Measurements from ENCODE around the gene CCDC154. TPM values are rescaled to one million over a fixed set of nuclear protein-coding genes. Genes with fewer than 3 reads are reported as not detected.

Gene CCDC154
- total and polyA plus RNA-seq, 10 of the 15 experiments (the other 5 are each of a cell fraction or from before 2014, with no cell fraction given) = 0.06 to 0.26 (median 0.25) TPM; not detected in 7

DNA sequence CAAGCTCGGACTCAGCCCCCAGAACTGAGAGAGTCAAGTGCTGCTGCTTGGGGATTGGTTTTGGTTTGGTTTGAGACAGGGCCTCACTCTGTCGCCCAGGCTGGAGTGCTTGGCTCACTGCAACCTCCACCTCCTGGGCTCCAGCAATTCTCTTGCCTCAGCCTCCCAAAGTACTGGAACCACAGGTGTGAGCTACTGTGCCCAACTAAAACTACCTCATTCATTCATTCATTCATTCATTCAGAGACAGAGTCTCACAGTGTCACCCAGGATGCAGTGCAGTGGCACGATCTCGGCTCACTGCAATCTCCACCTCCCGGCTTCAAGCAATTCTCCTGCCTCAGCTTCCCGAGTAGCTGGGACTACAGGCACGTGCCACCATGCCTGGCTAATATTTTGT, 54.6 kb downstream of the CCDC154 start:
- Histone ChIP-seq H3K27ac (ENCODE audit: control insufficient read depth, insufficient read depth) (no peak overlapping the region), H3K36me3 (ENCODE audit: control insufficient read depth in 2 of 2, insufficient read depth in 2 of 2, low read length in 1 of 2) (peaks cover 0 to under 1% of the 10 kb centered on the region in 2 experiments; a peak in 1 of 4 replicates), H3K4me1 (ENCODE audit: control insufficient read depth, insufficient read depth, low read length) (no peaks in the 10 kb centered on the region), H3K4me3 (no peak overlapping the region), H3K79me2 (ENCODE audit: control insufficient read depth, insufficient read depth, low read length) (no peaks in the 10 kb centered on the region), H3K4me2 (ENCODE audit: control insufficient read depth, insufficient read depth) (no peak overlapping the region), H3K9me3 (replicated peaks; ENCODE audit: control insufficient read depth, insufficient read depth, low read length) (no peaks in the 10 kb centered on the region), H4K20me1 (ENCODE audit: control insufficient read depth, insufficient read depth) (no peaks in the 10 kb centered on the region; the same call in 1 of the 2 replicates), H2AFZ (ENCODE audit: control insufficient read depth, low read depth, low read length) (no peak overlapping the region), H3K27me3 (replicated peaks in 1 of 2; ENCODE audit: control insufficient read depth in 2 of 2, insufficient read depth in 2 of 2, low read length in 1 of 2) (no peaks in the 10 kb centered on the region), H3K9ac (ENCODE audit: control insufficient read depth, insufficient read depth, low read length) (no peak overlapping the region)
- in situ Hi-C loops (cut with MboI) (no loop called here), intact Hi-C loops (cut with micrococcal nuclease; ENCODE audit: unreplicated experiment) (no loop called here)
- no peak for FAIRE-seq
- BruUV-seq (replicated peaks) = no TSS peak
- SMC1A ChIA-PET (ENCODE audit: uncharacterized antibody, unreplicated experiment) = no interaction called here
- DNase-seq (ENCODE audit: low read depth, low spot score) = no peak
- WGBS (ENCODE audit: insufficient coverage, insufficient replicate concordance, low lambda C conversion rate, missing lambda C conversion rate) = 84% methylated on average over 7 of the region's 7 CpGs
- CTCF ChIA-PET = no interaction called here
- TF ChIP-seq, protein P1, sequence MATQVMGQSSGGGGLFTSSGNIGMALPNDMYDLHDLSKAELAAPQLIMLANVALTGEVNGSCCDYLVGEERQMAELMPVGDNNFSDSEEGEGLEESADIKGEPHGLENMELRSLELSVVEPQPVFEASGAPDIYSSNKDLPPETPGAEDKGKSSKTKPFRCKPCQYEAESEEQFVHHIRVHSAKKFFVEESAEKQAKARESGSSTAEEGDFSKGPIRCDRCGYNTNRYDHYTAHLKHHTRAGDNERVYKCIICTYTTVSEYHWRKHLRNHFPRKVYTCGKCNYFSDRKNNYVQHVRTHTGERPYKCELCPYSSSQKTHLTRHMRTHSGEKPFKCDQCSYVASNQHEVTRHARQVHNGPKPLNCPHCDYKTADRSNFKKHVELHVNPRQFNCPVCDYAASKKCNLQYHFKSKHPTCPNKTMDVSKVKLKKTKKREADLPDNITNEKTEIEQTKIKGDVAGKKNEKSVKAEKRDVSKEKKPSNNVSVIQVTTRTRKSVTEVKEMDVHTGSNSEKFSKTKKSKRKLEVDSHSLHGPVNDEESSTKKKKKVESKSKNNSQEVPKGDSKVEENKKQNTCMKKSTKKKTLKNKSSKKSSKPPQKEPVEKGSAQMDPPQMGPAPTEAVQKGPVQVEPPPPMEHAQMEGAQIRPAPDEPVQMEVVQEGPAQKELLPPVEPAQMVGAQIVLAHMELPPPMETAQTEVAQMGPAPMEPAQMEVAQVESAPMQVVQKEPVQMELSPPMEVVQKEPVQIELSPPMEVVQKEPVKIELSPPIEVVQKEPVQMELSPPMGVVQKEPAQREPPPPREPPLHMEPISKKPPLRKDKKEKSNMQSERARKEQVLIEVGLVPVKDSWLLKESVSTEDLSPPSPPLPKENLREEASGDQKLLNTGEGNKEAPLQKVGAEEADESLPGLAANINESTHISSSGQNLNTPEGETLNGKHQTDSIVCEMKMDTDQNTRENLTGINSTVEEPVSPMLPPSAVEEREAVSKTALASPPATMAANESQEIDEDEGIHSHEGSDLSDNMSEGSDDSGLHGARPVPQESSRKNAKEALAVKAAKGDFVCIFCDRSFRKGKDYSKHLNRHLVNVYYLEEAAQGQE (IDR thresholded peaks at IDR 0.05; ENCODE audit: low read depth, low read length) = no peak
- TF ChIP-seq ZNF24 (IDR thresholded peaks at IDR 0.05) = peak; percentile 79
- no peak for ATAC-seq
- RAD21 ChIA-PET (ENCODE audit: unreplicated experiment) = no interaction called here
- POLR2A ChIA-PET = no interaction called here

DNA sequence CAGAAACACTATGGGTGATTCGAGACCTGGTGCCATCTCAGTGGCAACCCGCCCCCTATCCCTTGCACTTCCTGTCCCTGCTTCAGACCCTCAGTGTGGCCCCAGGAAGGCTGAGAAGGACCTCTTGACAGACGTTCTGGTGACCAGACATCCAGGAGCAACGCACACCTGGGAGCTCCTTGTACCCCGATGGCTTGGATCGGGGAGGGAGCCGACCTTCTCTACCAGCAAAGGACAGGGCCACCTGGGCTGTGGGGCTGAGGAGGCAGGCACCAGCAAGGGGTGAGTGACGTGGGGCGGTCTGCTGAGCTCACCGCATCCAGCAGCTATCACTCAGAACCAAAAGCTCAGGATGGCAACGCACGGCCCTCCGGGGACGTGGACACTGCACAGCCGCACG, 57.0 kb downstream of the CCDC154 start:
- DNase-seq (ENCODE audit: low read depth, low spot score) (no peak), ATAC-seq (no peak), FAIRE-seq (no peak)
- in situ Hi-C loops (cut with MboI) (no loop called here), intact Hi-C loops (cut with micrococcal nuclease; ENCODE audit: unreplicated experiment) (no loop called here)
- peaks cover 0 to 2% of the 10 kb centered on the region in 2 experiments; a peak in 2 of 4 replicates for H3K36me3 ChIP-seq (ENCODE audit: control insufficient read depth in 2 of 2, insufficient read depth in 2 of 2, low read length in 1 of 2)
- TF ChIP-seq, protein P2, sequence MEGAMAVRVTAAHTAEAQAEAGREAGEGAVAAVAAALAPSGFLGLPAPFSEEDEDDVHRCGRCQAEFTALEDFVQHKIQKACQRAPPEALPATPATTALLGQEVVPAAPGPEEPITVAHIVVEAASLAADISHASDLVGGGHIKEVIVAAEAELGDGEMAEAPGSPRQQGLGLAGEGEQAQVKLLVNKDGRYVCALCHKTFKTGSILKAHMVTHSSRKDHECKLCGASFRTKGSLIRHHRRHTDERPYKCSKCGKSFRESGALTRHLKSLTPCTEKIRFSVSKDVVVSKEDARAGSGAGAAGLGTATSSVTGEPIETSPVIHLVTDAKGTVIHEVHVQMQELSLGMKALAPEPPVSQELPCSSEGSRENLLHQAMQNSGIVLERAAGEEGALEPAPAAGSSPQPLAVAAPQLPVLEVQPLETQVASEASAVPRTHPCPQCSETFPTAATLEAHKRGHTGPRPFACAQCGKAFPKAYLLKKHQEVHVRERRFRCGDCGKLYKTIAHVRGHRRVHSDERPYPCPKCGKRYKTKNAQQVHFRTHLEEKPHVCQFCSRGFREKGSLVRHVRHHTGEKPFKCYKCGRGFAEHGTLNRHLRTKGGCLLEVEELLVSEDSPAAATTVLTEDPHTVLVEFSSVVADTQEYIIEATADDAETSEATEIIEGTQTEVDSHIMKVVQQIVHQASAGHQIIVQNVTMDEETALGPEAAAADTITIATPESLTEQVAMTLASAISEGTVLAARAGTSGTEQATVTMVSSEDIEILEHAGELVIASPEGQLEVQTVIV (IDR thresholded peaks at IDR 0.05; ENCODE audit: borderline replicate concordance, partially characterized antibody) = no peak
- TF ChIP-seq CREB1 (IDR thresholded peaks at IDR 0.05; ENCODE audit: low read depth) (no peak), NRF1 (conservative IDR thresholded peaks at IDR 0.05; ENCODE audit: low read depth, low read length) (no peak), RAD21 (IDR thresholded peaks at IDR 0.05; ENCODE audit: insufficient read depth, low read depth, low read length) (no peak), MEF2A (IDR thresholded peaks at IDR 0.05; ENCODE audit: insufficient read depth, low read depth, low read length) (no peak), SMARCA5 (IDR thresholded peaks at IDR 0.05) (no peak)
- TF ChIP-seq, protein P3, sequence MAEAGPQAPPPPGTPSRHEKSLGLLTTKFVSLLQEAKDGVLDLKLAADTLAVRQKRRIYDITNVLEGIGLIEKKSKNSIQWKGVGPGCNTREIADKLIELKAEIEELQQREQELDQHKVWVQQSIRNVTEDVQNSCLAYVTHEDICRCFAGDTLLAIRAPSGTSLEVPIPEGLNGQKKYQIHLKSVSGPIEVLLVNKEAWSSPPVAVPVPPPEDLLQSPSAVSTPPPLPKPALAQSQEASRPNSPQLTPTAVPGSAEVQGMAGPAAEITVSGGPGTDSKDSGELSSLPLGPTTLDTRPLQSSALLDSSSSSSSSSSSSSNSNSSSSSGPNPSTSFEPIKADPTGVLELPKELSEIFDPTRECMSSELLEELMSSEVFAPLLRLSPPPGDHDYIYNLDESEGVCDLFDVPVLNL (IDR thresholded peaks at IDR 0.05; ENCODE audit: low read depth, low read length) = no peak
- no peak overlapping the region for H3K9ac ChIP-seq (ENCODE audit: control insufficient read depth, insufficient read depth, low read length)
- H3K27ac ChIP-seq (ENCODE audit: control insufficient read depth, insufficient read depth) = no peak overlapping the region
- no peak overlapping the region for H3K4me2 ChIP-seq (ENCODE audit: control insufficient read depth, insufficient read depth)
- SMC1A ChIA-PET (ENCODE audit: uncharacterized antibody, unreplicated experiment) = no interaction called here
- no TSS peak for BruUV-seq (replicated peaks)
- no peaks in the 10 kb centered on the region for H3K79me2 ChIP-seq (ENCODE audit: control insufficient read depth, insufficient read depth, low read length)
- CTCF ChIA-PET = no interaction called here
- no peaks in the 10 kb centered on the region for H3K4me1 ChIP-seq (ENCODE audit: control insufficient read depth, insufficient read depth, low read length)
- H3K27me3 ChIP-seq (replicated peaks in 1 of 2; ENCODE audit: control insufficient read depth in 2 of 2, insufficient read depth in 2 of 2, low read length in 1 of 2) = no peaks in the 10 kb centered on the region
- no peaks in the 10 kb centered on the region for H3K9me3 ChIP-seq (replicated peaks; ENCODE audit: control insufficient read depth, insufficient read depth, low read length)
- whole genome bisulfite sequencing (ENCODE audit: insufficient coverage, insufficient replicate concordance, low lambda C conversion rate, missing lambda C conversion rate) = 74% methylated on average over 16 of the region's 16 CpGs
- RAD21 ChIA-PET (ENCODE audit: unreplicated experiment) = no interaction called here
- no peaks in the 10 kb centered on the region; the same call in 1 of the 2 replicates for H4K20me1 ChIP-seq (ENCODE audit: control insufficient read depth, insufficient read depth)
- H2AFZ ChIP-seq (ENCODE audit: control insufficient read depth, low read depth, low read length) = no peak overlapping the region
- POLR2A ChIA-PET = no interaction called here
- no peak overlapping the region for H3K4me3 ChIP-seq

Data from GM12878 (cell line).